GM18499 (cell line): ENCODE measurements around the gene SLC17A8.

Experiments used
- ATAC-seq: cut with Tn5 transposase; IDR thresholded peaks from one replicate; pipeline ENCODE4 v1.9.1; 2021; ENCODE audit warnings: moderate number of reproducible peaks; ENCODE audit not compliant: insufficient read depth, unreplicated experiment

The SLC17A8 gene

GRCh38 chr12:100463661-100464060 is 106.8 kb downstream of the SLC17A8 start:
- ATAC-seq, result no peak

GRCh38 chr12:100464529-100464928 is 107.7 kb downstream of the SLC17A8 start:
- ATAC-seq, result no peak

GRCh38 chr12:100468126-100468525 is 111.3 kb downstream of the SLC17A8 start:
- ATAC-seq, result no peak
